ENCODE measurements around the gene FAIM2.

DNA sequence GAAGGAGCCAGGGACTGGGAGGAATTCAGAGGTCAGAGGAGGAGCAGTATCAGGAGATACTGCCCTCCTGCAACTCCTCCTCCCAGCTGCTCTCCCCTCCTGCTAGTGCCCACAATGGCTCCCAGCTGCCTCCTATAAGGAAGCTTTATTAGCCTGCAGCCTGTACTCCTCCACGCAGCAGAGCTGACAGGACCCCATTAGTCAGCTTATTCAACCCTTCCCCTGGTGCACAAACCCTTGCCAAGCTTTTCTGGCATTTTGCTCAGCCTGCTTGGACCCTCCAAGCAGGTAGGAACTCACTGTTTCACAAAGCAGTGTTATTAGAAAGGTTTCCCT, 39.9 kb upstream of the FAIM2 start:
- TF ChIP-seq, protein P1, sequence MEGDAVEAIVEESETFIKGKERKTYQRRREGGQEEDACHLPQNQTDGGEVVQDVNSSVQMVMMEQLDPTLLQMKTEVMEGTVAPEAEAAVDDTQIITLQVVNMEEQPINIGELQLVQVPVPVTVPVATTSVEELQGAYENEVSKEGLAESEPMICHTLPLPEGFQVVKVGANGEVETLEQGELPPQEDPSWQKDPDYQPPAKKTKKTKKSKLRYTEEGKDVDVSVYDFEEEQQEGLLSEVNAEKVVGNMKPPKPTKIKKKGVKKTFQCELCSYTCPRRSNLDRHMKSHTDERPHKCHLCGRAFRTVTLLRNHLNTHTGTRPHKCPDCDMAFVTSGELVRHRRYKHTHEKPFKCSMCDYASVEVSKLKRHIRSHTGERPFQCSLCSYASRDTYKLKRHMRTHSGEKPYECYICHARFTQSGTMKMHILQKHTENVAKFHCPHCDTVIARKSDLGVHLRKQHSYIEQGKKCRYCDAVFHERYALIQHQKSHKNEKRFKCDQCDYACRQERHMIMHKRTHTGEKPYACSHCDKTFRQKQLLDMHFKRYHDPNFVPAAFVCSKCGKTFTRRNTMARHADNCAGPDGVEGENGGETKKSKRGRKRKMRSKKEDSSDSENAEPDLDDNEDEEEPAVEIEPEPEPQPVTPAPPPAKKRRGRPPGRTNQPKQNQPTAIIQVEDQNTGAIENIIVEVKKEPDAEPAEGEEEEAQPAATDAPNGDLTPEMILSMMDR (IDR thresholded peaks at IDR 0.05), result no peak
- TF ChIP-seq POLR2AphosphoS5 (IDR thresholded peaks at IDR 0.05) (no peak), POLR2A (IDR thresholded peaks at IDR 0.05) (no peak), EP300 (IDR thresholded peaks at IDR 0.05) (no peak)
